Gastrocnemius medialis (tissue), 4 donors: ENCODE results near the gene PRKG1. TPM values are rescaled to one million over a fixed set of nuclear protein-coding genes. Genes with fewer than 3 reads are reported as not detected.

Experiments used
- ATAC-seq, 2 donors: fragments of 150-250 bp; one replicate each; pipeline ENCODE4 v1.9.1; 2016
- DNase-seq, 2 donors: peaks; one replicate each; pipeline ENCODE4 v3.0.0-alpha.2; 2019
- H3K27ac ChIP-seq, 4 donors: fragments of 200-600 bp; sonication (generic); 1 replicate in 1 of 4; 2 replicates in 3 of 4; pipeline ENCODE4 v1.5.1; 2016 to 2018; ENCODE audit warnings: mild to moderate bottlenecking in 2 of 4, moderate library complexity in 1 of 4
- H3K27me3 ChIP-seq, 3 donors: fragments of 200-600 bp; sonication (generic) in 2 of 3; 1 replicate in 1 of 3; 2 replicates in 2 of 3; pipeline versions ENCODE4 v1.5.1 to v1.6.0; 2016 to 2019; ENCODE audit warnings: mild to moderate bottlenecking in 1 of 3, moderate library complexity in 1 of 3
- H3K36me3 ChIP-seq, 2 donors: fragments of 200-600 bp; sonication (generic) in 1 of 2; one replicate each; pipeline ENCODE4 v1.5.1; 2017 to 2018
- H3K4me1 ChIP-seq, 2 donors: fragments of 200-600 bp; sonication (generic) in 1 of 2; one replicate each; pipeline ENCODE4 v1.5.1; 2016 to 2017; ENCODE audit warnings: mild to moderate bottlenecking in 2 of 2
- H3K4me3 ChIP-seq, 4 donors: fragments of 200-600 bp; sonication (generic) in 3 of 4; 1 replicate in 1 of 4; 2 replicates in 3 of 4; pipeline ENCODE4 v1.5.1; 2016 to 2019; ENCODE audit warnings: mild to moderate bottlenecking in 2 of 4
- H3K9me3 ChIP-seq, 3 donors: fragments of 200-600 bp; sonication (generic) in 2 of 3; 1 replicate in 1 of 3; 2 replicates in 2 of 3; pipeline ENCODE4 v1.5.1; 2016 to 2019
- POLR2A ChIP-seq, 2 donors: fragments of 450-650 bp; IDR thresholded peaks; one replicate each; pipeline ENCODE4 v1.6.1; 2017; ENCODE audit warnings: antibody characterized with exemption in 2 of 2, mild to moderate bottlenecking in 2 of 2, moderate library complexity in 2 of 2
- in situ Hi-C, 4 donors: fragments of 200-750 bp; cut with MboI; loops; one replicate each; pipeline versions ENCODE4 v1.15.0 to v1.8.0; 2017; ENCODE audit warnings: low sequenced_read_pairs in 4 of 4
- intact Hi-C: fragments of 100-400 bp; cut with DNase I; formaldehyde crosslinking; loops from one replicate; pipeline ENCODE4 v1.15.1; 2023; ENCODE audit warnings: low total_unique reads
- total RNA-seq, 4 donors: library from RNA; depleted of rRNA; stranded (reverse); fragments of >200 nt; gene quantifications; one replicate each; pipeline versions ENCODE4 v1.1.0 to v1.2.3, GENCODE V29; 2016
- TF ChIP-seq, protein P1 (sequence below), 5 experiments: fragments of 450-650 bp in 3 of 5; fragments of 200-600 bp in 2 of 5; sonication (generic) in 2 of 5; IDR thresholded peaks in 4 of 5; conservative IDR thresholded peaks in 1 of 5; 1 replicate in 4 of 5; 2 replicates in 1 of 5; pipeline ENCODE4 v1.5.1; 2016 to 2019; ENCODE audit warnings: antibody characterized with exemption in 5 of 5, mild to moderate bottlenecking in 3 of 5, moderate library complexity in 3 of 5

The PRKG1 gene
- total RNA-seq, 4 donors from 2014 or later = 10.4 to 39.4 (median 25.1) TPM

DNA sequence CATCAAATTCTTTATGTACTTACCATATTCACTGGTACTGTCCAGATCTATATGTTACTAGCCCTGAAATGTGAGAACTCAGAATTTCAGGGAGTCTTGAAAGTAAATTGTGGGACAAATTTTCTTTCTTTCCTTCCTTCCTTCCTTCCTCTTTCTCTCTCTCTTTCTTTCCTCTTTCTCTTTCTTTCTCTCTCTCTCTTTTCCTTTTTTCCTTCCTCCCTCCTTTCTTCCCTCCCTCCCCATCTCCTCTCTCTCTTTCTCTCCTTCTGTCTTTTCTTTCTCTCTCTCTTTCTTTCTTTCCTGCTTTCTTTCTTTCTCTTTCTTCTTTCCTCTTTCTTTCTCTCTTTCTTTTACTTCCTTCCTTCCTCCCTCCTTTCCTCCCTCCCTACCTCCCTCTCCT, 882.5 kb downstream of the PRKG1 start:
- no peak overlapping the region for H3K4me3 ChIP-seq
- DNase-seq (no peak), ATAC-seq (no peak)
- H3K4me1 ChIP-seq = peaks cover 8 to 9% of the 10 kb centered on the region in 2 donors
- H3K9me3 ChIP-seq = no peaks in the 10 kb centered on the region
- in situ Hi-C loops (loop anchor here (10.0 to 25.0 kb wide), 6 partner anchors 255 to 945 kb away; partner anchors contain the start of gene PRKG1 (in 2 of the 4)), intact Hi-C loops (loop anchor here (2.0 kb wide), 1 partner anchor 952 kb away; no protein-coding TSS in a partner anchor)
- H3K27ac ChIP-seq = no peak overlapping the region
- H3K36me3 ChIP-seq = no peaks in the 10 kb centered on the region
- no peaks in the 10 kb centered on the region for H3K27me3 ChIP-seq
- no peak for TF ChIP-seq POLR2A (IDR thresholded peaks at IDR 0.05)
- TF ChIP-seq, protein P1, sequence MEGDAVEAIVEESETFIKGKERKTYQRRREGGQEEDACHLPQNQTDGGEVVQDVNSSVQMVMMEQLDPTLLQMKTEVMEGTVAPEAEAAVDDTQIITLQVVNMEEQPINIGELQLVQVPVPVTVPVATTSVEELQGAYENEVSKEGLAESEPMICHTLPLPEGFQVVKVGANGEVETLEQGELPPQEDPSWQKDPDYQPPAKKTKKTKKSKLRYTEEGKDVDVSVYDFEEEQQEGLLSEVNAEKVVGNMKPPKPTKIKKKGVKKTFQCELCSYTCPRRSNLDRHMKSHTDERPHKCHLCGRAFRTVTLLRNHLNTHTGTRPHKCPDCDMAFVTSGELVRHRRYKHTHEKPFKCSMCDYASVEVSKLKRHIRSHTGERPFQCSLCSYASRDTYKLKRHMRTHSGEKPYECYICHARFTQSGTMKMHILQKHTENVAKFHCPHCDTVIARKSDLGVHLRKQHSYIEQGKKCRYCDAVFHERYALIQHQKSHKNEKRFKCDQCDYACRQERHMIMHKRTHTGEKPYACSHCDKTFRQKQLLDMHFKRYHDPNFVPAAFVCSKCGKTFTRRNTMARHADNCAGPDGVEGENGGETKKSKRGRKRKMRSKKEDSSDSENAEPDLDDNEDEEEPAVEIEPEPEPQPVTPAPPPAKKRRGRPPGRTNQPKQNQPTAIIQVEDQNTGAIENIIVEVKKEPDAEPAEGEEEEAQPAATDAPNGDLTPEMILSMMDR (IDR thresholded peaks at IDR 0.05 in 4 of 5, conservative IDR thresholded peaks at IDR 0.05 in 1 of 5) = no peak

DNA sequence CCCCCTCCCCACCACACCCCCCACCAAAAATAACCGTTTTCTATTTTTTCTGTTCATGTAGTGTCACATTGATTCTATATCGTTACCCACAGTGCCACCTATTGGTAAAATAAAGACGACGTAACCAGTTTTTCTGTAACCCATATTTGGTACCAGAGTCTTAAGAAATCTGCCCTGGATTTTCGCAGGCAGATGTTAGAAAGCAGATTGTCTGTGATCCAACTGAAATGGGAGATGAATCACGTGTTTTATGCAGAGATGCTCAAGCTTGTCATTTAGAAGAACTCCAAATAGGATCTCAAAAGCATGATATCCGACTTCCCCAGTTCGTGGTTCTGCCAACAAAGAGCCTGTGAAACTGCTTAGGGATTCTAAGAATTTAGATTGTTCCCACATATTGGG, 886.2 kb downstream of the PRKG1 start:
- Histone ChIP-seq H3K9me3 (no peaks in the 10 kb centered on the region), H3K36me3 (no peaks in the 10 kb centered on the region), H3K27me3 (no peaks in the 10 kb centered on the region), H3K4me1 (peaks cover 4 to 12% of the 10 kb centered on the region in 2 donors), H3K4me3 (no peak overlapping the region), H3K27ac (no peak overlapping the region)
- DNase-seq = no peak
- no peak for TF ChIP-seq POLR2A (IDR thresholded peaks at IDR 0.05)
- TF ChIP-seq, protein P1 (IDR thresholded peaks at IDR 0.05 in 4 of 5, conservative IDR thresholded peaks at IDR 0.05 in 1 of 5) = peak; percentile 35 to 61 (median 46)
- in situ Hi-C loops = loop anchor here (5.0 to 25.0 kb wide), 6 partner anchors 252 to 948 kb away; partner anchors contain the start of gene PRKG1 (in 2 of the 4)
- intact Hi-C loops = loop anchor here (2.0 to 5.0 kb wide), 2 partner anchors 257 to 572 kb away; no protein-coding TSS in a partner anchor
- ATAC-seq = peak; percentile 78 to 89

DNA sequence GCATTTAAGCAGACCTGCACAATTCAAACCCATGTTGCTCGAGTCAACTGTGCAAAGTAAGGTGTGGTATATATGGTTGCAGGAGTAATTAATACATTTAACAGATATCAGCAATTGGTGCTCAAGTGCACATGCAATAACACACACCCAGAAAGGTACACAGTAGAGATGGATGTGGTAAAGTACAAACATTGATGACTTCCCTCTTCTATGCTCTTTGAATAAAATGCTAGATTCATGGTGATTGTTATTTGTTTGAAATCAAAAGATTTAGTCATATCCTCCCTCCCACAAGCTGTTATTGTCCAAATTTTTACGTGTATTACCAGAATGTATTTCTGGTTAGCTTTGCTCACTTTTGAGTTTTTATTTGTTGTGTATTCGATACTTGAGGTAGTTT, 887.1 kb downstream of the PRKG1 start:
- no peaks in the 10 kb centered on the region for H3K36me3 ChIP-seq
- no peak for ATAC-seq
- H3K27me3 ChIP-seq = no peaks in the 10 kb centered on the region
- TF ChIP-seq, protein P1 (IDR thresholded peaks at IDR 0.05 in 4 of 5, conservative IDR thresholded peaks at IDR 0.05 in 1 of 5) = no peak
- no peak for TF ChIP-seq POLR2A (IDR thresholded peaks at IDR 0.05)
- in situ Hi-C loops = loop anchor here (5.0 to 25.0 kb wide), 6 partner anchors 251 to 949 kb away; partner anchors contain the start of gene PRKG1 (in 2 of the 4)
- no peak for DNase-seq
- no peak overlapping the region for H3K27ac ChIP-seq
- H3K4me1 ChIP-seq = peaks cover 4 to 12% of the 10 kb centered on the region in 2 donors
- H3K9me3 ChIP-seq = no peaks in the 10 kb centered on the region
- intact Hi-C loops = loop anchor here (2.0 to 5.0 kb wide), 2 partner anchors 256 to 573 kb away; no protein-coding TSS in a partner anchor
- H3K4me3 ChIP-seq = no peak overlapping the region

DNA sequence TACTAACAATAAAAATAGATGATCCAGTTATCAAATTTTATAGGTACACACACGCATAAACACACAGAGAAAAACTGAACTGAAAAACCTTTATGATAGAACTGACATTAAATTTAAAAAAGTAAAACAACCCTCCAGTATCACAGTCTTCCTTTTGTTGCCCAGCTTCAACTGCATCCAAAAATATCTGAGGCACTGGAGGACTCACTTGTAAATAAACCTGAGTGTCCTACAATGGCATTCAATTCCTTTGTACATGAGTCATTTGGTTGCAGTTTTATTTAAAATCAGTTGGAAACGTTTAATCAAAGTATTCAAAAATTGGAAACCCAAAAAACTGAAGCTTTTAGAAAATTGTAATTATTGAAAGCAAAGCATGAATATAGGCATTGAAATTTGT, 890.3 kb downstream of the PRKG1 start:
- H3K36me3 ChIP-seq = no peaks in the 10 kb centered on the region

More for the DNA sequence above, 890.3 kb downstream of the PRKG1 start:
- in situ Hi-C loops (loop anchor here (5.0 to 25.0 kb wide), 6 partner anchors 248 to 952 kb away; partner anchors contain the start of gene PRKG1 (in 2 of the 4)), intact Hi-C loops (loop anchor here (5.0 kb wide), 1 partner anchor 253 kb away; no protein-coding TSS in a partner anchor)
- Histone ChIP-seq H3K9me3 (no peaks in the 10 kb centered on the region), H3K27me3 (no peaks in the 10 kb centered on the region), H3K4me3 (no peak overlapping the region), H3K27ac (no peak overlapping the region), H3K4me1 (peaks cover 4 to 12% of the 10 kb centered on the region in 2 donors)
- DNase-seq (no peak), ATAC-seq (peak; percentile 36 to 52)
- TF ChIP-seq, protein P1 (IDR thresholded peaks at IDR 0.05 in 4 of 5, conservative IDR thresholded peaks at IDR 0.05 in 1 of 5) = no peak
- no peak for TF ChIP-seq POLR2A (IDR thresholded peaks at IDR 0.05)
